Measurements from ENCODE around the gene TNNI3K. TPM values are rescaled to one million over a fixed set of nuclear protein-coding genes. Genes with fewer than 3 reads are reported as not detected.

Gene TNNI3K
- total and polyA plus RNA-seq, 9 of the 15 experiments (the other 6 are each of a cell fraction or from before 2014, with no cell fraction given), result 0.21 to 0.53 (median 0.32) TPM; not detected in 5

GRCh38 chr1:74427681-74428080 is 192.5 kb downstream of the TNNI3K start:
- FAIRE-seq (no peak), ATAC-seq (no peak), DNase-seq (ENCODE audit: extremely low read depth in 1 of 4, low spot score in 3 of 4) (no peak)
- Histone ChIP-seq H3K27me3 (ENCODE audit: control insufficient read depth in 2 of 2, insufficient read depth in 2 of 2, low read length in 2 of 2) (no peaks in the 10 kb centered on the region), H3K4me3 (no peak overlapping the region), H3K9ac (ENCODE audit: insufficient read depth in 1 of 2, low read depth in 2 of 2, low read length in 2 of 2) (no peak overlapping the region), H3K9me3 (replicated peaks; ENCODE audit: control insufficient read depth, insufficient read depth, low read depth, low read length) (no peaks in the 10 kb centered on the region), H3K4me2 (ENCODE audit: insufficient read depth, low read length) (no peak overlapping the region), H3K4me1 (replicated peaks in 1 of 2; ENCODE audit: control insufficient read depth in 2 of 2, insufficient read depth in 2 of 2, low read length in 2 of 2) (no peaks in the 10 kb centered on the region), H3K27ac (ENCODE audit: extremely low read depth, low read depth, low read length) (no peak overlapping the region), H3K9me1 (ENCODE audit: control insufficient read depth, insufficient read depth, low read length) (no peaks in the 10 kb centered on the region), H3K79me2 (ENCODE audit: control insufficient read depth, insufficient read depth, low read length) (no peaks in the 10 kb centered on the region), H3K36me3 (ENCODE audit: control insufficient read depth, insufficient read depth, low read length) (no peaks in the 10 kb centered on the region), H2AFZ (ENCODE audit: low read depth, low read length) (no peak overlapping the region), H4K20me1 (replicated peaks; ENCODE audit: control insufficient read depth, insufficient read depth, low read length) (no peaks in the 10 kb centered on the region)
- 0% methylated on average over 1 of the region's 1 CpG for WGBS (ENCODE audit: insufficient coverage, low coverage, missing lambda C conversion rate)
- in situ Hi-C loops (cut with MboI), result no loop called here
- no peak for TF ChIP-seq ZNF354B (CRISPR knock-in tag; IDR thresholded peaks at IDR 0.05)
- no peak for TF ChIP-seq THAP7 (CRISPR knock-in tag; IDR thresholded peaks at IDR 0.05)
- no peak for TF ChIP-seq TRIM28 (IDR thresholded peaks at IDR 0.05)
- no peak for TF ChIP-seq FOXK2 (conservative IDR thresholded peaks at IDR 0.05 in 1 of 2, IDR thresholded peaks at IDR 0.05 in 1 of 2; ENCODE audit: low read depth in 2 of 2)
- TF ChIP-seq CBX1 (IDR thresholded peaks at IDR 0.05; ENCODE audit: low read depth), result no peak
- TF ChIP-seq HES1 (IDR thresholded peaks at IDR 0.05; ENCODE audit: low read depth), result no peak
- TF ChIP-seq ZBTB17 (CRISPR knock-in tag; IDR thresholded peaks at IDR 0.05), result no peak
- TF ChIP-seq RERE (CRISPR knock-in tag; IDR thresholded peaks at IDR 0.05; ENCODE audit: borderline replicate concordance), result no peak
- TF ChIP-seq NCOR1 (IDR thresholded peaks at IDR 0.05), result no peak
- TF ChIP-seq ETS2 (tag; IDR thresholded peaks at IDR 0.05; ENCODE audit: borderline replicate concordance, poor library complexity, severe bottlenecking), result no peak
- no peak for TF ChIP-seq MCM7 (IDR thresholded peaks at IDR 0.05)
- no peak for TF ChIP-seq NUFIP1 (IDR thresholded peaks at IDR 0.05; ENCODE audit: partially characterized antibody)
- no peak for TF ChIP-seq ZFX (CRISPR knock-in tag; IDR thresholded peaks at IDR 0.05)
- TF ChIP-seq TEAD4 (IDR thresholded peaks at IDR 0.05; ENCODE audit: low read length), result no peak
- no peak for TF ChIP-seq TEAD4 (CRISPR knock-in tag; IDR thresholded peaks at IDR 0.05; ENCODE audit: borderline replicate concordance)
- TF ChIP-seq ZNF174 (CRISPR knock-in tag; IDR thresholded peaks at IDR 0.05), result no peak
- TF ChIP-seq KDM2B (CRISPR knock-in tag; IDR thresholded peaks at IDR 0.05), result no peak
- no peak for TF ChIP-seq TOE1 (IDR thresholded peaks at IDR 0.05; ENCODE audit: borderline replicate concordance)
- TF ChIP-seq TOE1 (CRISPR knock-in tag; IDR thresholded peaks at IDR 0.05; ENCODE audit: borderline replicate concordance, low read depth), result no peak
- no peak for TF ChIP-seq ARHGAP35 (IDR thresholded peaks at IDR 0.05; ENCODE audit: partially characterized antibody)
- no TSS peak for BruUV-seq (replicated peaks)
- ChIA-PET CTCF (ENCODE audit: low intra/inter-chr PET ratio) (no interaction called here), POLR2A (no interaction called here)
- intact Hi-C loops (cut with micrococcal nuclease), result no loop called here

All from K562 (cell line).